ENCODE data around the gene TOMM7. TPM values are rescaled to one million over a fixed set of nuclear protein-coding genes. Genes with fewer than 3 reads are reported as not detected.
"Not testable (repeated sequence)": the region's sequence is repeated elsewhere in the genome, so short reads cannot be mapped to it uniquely, and the experiment has no call there.

TOMM7 gene
- total RNA-seq, 1 donor from 2014 or later = 292 TPM

DNA sequence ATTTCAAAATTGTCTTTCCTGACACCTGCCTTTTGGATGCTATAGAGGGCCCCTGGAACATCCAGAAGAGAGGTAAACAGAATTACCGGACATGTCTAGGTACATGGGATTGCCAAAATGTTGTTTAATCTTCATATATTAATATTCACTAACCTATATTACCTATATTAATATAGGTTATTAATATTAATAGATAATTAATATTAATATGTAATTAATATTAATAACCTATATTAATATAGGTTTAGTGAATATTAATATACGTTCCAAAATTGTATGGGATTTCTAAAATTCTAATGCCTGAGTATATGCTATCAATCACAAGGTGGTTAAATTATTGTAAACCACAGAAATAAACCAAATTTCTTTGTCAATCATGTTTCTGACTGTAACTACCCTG, 17.4 kb downstream of the TOMM7 start:
- H3K36me3 Mint-ChIP-seq (ENCODE audit: unreplicated experiment) = no peaks in the 10 kb centered on the region
- H3K4me1 Mint-ChIP-seq (ENCODE audit: unreplicated experiment) = no peaks in the 10 kb centered on the region
- no peak for DNase-seq (ENCODE audit: extremely low spot score, unreplicated experiment)
- no peaks in the 10 kb centered on the region for H3K27me3 Mint-ChIP-seq (ENCODE audit: unreplicated experiment)
- H3K9me3 Mint-ChIP-seq (ENCODE audit: unreplicated experiment) = no peaks in the 10 kb centered on the region
- no peak overlapping the region for H3K27ac Mint-ChIP-seq (ENCODE audit: unreplicated experiment)
- H3K4me3 Mint-ChIP-seq (ENCODE audit: unreplicated experiment) = no peak overlapping the region
- TF ChIP-seq, protein P1, sequence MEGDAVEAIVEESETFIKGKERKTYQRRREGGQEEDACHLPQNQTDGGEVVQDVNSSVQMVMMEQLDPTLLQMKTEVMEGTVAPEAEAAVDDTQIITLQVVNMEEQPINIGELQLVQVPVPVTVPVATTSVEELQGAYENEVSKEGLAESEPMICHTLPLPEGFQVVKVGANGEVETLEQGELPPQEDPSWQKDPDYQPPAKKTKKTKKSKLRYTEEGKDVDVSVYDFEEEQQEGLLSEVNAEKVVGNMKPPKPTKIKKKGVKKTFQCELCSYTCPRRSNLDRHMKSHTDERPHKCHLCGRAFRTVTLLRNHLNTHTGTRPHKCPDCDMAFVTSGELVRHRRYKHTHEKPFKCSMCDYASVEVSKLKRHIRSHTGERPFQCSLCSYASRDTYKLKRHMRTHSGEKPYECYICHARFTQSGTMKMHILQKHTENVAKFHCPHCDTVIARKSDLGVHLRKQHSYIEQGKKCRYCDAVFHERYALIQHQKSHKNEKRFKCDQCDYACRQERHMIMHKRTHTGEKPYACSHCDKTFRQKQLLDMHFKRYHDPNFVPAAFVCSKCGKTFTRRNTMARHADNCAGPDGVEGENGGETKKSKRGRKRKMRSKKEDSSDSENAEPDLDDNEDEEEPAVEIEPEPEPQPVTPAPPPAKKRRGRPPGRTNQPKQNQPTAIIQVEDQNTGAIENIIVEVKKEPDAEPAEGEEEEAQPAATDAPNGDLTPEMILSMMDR (IDR thresholded peaks at IDR 0.05) = no peak

DNA sequence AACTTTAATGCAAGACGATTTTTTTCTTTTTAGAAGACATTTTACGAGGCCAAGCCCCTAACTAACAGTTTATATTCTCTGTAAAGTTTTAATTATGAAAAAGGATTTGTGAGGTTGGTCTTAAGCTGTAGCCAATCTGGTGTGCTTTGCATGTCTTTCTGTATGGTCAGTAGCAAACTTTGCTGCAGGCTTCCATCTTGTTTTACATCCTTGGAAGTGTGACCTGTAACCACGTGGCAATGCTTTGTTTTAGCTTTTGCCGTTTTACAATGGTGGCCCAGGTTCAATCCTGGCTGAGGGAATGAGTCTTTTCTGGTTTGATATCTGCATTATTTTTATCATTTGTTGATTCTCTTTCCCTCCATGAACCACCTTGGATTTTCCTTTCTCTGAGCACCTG, 19.8 kb downstream of the TOMM7 start:
- H3K4me3 Mint-ChIP-seq (ENCODE audit: unreplicated experiment); H3K36me3 Mint-ChIP-seq (ENCODE audit: unreplicated experiment); DNase-seq (ENCODE audit: extremely low spot score, unreplicated experiment); H3K27ac Mint-ChIP-seq (ENCODE audit: unreplicated experiment); H3K9me3 Mint-ChIP-seq (ENCODE audit: unreplicated experiment); H3K4me1 Mint-ChIP-seq (ENCODE audit: unreplicated experiment); H3K27me3 Mint-ChIP-seq (ENCODE audit: unreplicated experiment): not testable (repeated sequence)

DNA sequence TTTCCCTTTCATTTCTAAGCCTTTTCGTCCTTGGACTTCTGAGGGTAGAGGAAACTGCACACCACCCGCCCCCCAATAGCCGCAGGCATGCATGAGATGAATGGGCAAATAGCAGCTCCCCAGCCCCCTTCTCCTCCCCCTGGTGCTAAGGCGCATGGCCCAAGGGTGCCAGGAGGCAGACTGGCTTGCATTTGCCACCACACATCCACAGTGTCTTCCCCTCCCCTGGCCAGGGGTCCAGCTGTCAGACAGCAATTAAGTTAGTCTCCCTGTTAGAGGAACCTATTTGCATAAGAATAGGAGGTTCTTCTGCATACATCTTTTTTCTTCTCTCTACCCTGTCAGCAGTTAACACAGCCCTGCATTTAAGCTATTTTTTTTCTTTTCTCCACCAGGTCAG, 20.2 kb downstream of the TOMM7 start:
- no peaks in the 10 kb centered on the region for H3K4me1 Mint-ChIP-seq (ENCODE audit: unreplicated experiment)
- no peak overlapping the region for H3K27ac Mint-ChIP-seq (ENCODE audit: unreplicated experiment)
- no peaks in the 10 kb centered on the region for H3K27me3 Mint-ChIP-seq (ENCODE audit: unreplicated experiment)
- no peak overlapping the region for H3K4me3 Mint-ChIP-seq (ENCODE audit: unreplicated experiment)
- H3K36me3 Mint-ChIP-seq (ENCODE audit: unreplicated experiment) = no peaks in the 10 kb centered on the region
- no peak for DNase-seq (ENCODE audit: extremely low spot score, unreplicated experiment)
- H3K9me3 Mint-ChIP-seq (ENCODE audit: unreplicated experiment) = no peaks in the 10 kb centered on the region
- TF ChIP-seq, protein P1 (IDR thresholded peaks at IDR 0.05) = no peak

DNA sequence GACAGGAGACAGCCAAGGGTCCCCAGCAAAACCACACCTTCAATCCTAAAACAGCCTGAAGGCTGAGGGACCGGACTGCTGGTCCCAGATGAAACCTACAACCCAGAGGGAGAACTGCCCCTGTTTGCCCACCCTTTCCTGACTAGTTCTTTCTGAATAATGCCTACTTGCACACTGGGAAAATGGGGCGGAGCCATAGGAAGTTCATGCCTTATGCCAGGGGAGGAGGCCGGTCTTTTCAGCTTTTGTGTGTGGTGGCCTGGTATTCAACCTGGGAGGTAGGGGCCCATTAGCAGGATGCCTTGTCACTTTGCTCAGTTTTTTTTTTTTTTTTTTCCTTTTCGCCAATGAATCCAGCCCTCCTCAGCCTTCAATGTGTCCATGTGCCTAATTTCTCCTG, 20.7 kb downstream of the TOMM7 start:
- no peaks in the 10 kb centered on the region for H3K4me1 Mint-ChIP-seq (ENCODE audit: unreplicated experiment)
- no peaks in the 10 kb centered on the region for H3K27me3 Mint-ChIP-seq (ENCODE audit: unreplicated experiment)
- no peaks in the 10 kb centered on the region for H3K9me3 Mint-ChIP-seq (ENCODE audit: unreplicated experiment)
- no peak overlapping the region for H3K27ac Mint-ChIP-seq (ENCODE audit: unreplicated experiment)
- TF ChIP-seq, protein P1 (IDR thresholded peaks at IDR 0.05) = no peak
- no peak overlapping the region for H3K4me3 Mint-ChIP-seq (ENCODE audit: unreplicated experiment)
- H3K36me3 Mint-ChIP-seq (ENCODE audit: unreplicated experiment) = no peaks in the 10 kb centered on the region
- DNase-seq (ENCODE audit: extremely low spot score, unreplicated experiment) = no peak

DNA sequence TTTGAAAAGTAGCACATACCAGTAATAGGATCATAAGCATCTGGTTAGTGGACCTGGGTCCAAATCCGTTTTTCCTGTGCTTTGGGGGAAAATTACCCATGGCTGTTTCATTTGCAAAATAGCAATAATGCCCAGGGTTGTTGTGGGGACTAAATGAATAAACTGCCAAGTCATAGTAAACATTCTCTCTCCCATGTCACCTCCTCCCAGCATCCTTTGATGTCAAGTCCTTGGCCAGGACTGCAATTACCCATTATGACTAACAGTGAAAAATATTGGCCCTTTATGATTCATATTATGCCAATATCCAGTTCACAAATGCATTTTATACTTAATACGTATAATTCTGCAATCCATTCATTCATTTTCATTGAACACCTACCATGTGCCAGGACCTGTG, 23.0 kb downstream of the TOMM7 start:
- Mint-ChIP-seq H3K27me3 (ENCODE audit: unreplicated experiment) (no peaks in the 10 kb centered on the region), H3K4me3 (ENCODE audit: unreplicated experiment) (no peak overlapping the region), H3K36me3 (ENCODE audit: unreplicated experiment) (no peaks in the 10 kb centered on the region), H3K27ac (ENCODE audit: unreplicated experiment) (no peak overlapping the region), H3K9me3 (ENCODE audit: unreplicated experiment) (no peaks in the 10 kb centered on the region), H3K4me1 (ENCODE audit: unreplicated experiment) (no peaks in the 10 kb centered on the region)
- DNase-seq (ENCODE audit: extremely low spot score, unreplicated experiment) = no peak
- TF ChIP-seq, protein P1 (IDR thresholded peaks at IDR 0.05) = no peak

Measured in osteocyte (in vitro differentiated cells).